B cell (primary cell): ENCODE data around the gene LRRC4C.

ENCODE experiments used
- EZH2 ChIP-seq: IDR thresholded peaks from 2 replicates; pipeline ENCODE4 v1.6.1; 2012; ENCODE audit warnings: borderline replicate concordance, low read depth, mild to moderate bottlenecking, moderate library complexity, low read length; ENCODE audit not compliant: insufficient read depth, poor library complexity, severe bottlenecking
- TF ChIP-seq, protein P1 (sequence below): fragments of 200-600 bp; IDR thresholded peaks from one replicate; pipeline ENCODE4 v1.8.0; 2022; ENCODE audit warnings: antibody characterized with exemption, mild to moderate bottlenecking

GRCh38 chr11:41413843-41414242 is 45.6 kb downstream of the LRRC4C start:
- TF ChIP-seq, protein P1, sequence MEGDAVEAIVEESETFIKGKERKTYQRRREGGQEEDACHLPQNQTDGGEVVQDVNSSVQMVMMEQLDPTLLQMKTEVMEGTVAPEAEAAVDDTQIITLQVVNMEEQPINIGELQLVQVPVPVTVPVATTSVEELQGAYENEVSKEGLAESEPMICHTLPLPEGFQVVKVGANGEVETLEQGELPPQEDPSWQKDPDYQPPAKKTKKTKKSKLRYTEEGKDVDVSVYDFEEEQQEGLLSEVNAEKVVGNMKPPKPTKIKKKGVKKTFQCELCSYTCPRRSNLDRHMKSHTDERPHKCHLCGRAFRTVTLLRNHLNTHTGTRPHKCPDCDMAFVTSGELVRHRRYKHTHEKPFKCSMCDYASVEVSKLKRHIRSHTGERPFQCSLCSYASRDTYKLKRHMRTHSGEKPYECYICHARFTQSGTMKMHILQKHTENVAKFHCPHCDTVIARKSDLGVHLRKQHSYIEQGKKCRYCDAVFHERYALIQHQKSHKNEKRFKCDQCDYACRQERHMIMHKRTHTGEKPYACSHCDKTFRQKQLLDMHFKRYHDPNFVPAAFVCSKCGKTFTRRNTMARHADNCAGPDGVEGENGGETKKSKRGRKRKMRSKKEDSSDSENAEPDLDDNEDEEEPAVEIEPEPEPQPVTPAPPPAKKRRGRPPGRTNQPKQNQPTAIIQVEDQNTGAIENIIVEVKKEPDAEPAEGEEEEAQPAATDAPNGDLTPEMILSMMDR, result no peak
- no peak for TF ChIP-seq EZH2
